ENCODE results near the gene CDK9. TPM values are rescaled to one million over a fixed set of nuclear protein-coding genes. Genes with fewer than 3 reads are reported as not detected.

Gene CDK9
- total RNA-seq, 2 experiments from 2014 or later, result 132 to 136 TPM

DNA sequence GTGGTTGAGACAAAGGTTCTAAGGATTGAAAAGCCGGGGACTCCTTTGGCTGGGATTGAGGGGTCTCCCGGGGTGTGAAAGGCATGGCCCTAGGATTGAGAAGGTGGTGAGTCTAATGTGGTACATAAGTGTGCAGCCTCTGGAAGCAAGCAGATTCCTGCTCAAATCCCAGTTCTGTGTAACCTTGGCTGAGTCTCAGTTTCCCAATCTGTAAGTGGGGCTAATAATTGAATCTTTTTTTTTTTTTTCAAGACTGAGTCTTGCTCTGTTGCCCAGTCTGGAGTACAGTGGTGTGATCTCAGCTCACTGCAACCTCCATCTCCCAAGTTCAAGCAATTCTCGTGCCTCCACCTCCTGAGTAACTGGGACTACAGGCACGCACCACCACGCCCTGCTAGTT is 13.2 kb upstream of the CDK9 start:
- peaks cover 77% of the 10 kb centered on the region for H3K4me1 Mint-ChIP-seq (ENCODE audit: low read depth)
- ChIA-PET CTCF (interaction anchor here (1.0 to 11.1 kb wide), 4 partner anchors 11 to 97 kb away, joined by 4 to 102 read pairs (median 10); partner anchors contain the start of genes CDK9 and TOR2A), POLR2A (interaction anchor here (2.2 to 4.0 kb wide), 2 partner anchors 12 to 38 kb away, joined by 7 to 27 read pairs; partner anchors contain the start of genes CDK9 and TOR2A)
- H3K36me3 Mint-ChIP-seq (ENCODE audit: low read depth), result peaks cover 77% of the 10 kb centered on the region
- H3K27me3 Mint-ChIP-seq (ENCODE audit: low read depth), result no peaks in the 10 kb centered on the region
- peak overlapping the region; percentile 34 for H3K27ac Mint-ChIP-seq
- DNase-seq (no peak), ATAC-seq (no peak)
- no peaks in the 10 kb centered on the region for H3K9me3 Mint-ChIP-seq (ENCODE audit: insufficient read depth)
- no peak overlapping the region for H3K4me3 Mint-ChIP-seq

DNA sequence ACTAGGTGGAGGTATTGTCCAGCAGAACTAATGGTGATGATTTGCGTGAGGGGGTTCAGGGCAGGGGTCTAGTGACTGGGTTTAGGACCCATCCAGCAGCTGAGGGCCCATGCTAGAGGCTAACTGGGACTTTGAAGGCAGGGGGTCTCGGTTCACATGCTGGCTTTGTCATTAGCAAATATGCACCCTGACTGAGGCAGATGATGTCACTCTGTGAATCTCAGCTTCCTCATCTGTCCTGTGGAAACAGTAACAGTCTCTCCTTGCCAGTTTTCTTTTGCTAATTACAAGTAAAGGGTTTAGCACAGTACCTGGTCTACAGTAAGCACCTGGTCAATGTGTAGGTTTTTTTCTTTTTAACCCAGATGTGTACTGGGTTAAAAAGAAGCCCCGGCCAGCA is 12.6 kb upstream of the CDK9 start:
- H3K9me3 Mint-ChIP-seq (ENCODE audit: insufficient read depth), result no peaks in the 10 kb centered on the region
- peaks cover 72% of the 10 kb centered on the region for H3K4me1 Mint-ChIP-seq (ENCODE audit: low read depth)
- ATAC-seq (no peak), DNase-seq (no peak)
- ChIA-PET POLR2A (no interaction called here), CTCF (interaction anchor here (1.0 to 11.1 kb wide), 3 partner anchors 11 to 97 kb away, joined by 4 to 102 read pairs (median 5); partner anchors contain the start of genes CDK9 and TOR2A)
- no peaks in the 10 kb centered on the region for H3K27me3 Mint-ChIP-seq (ENCODE audit: low read depth)
- H3K36me3 Mint-ChIP-seq (ENCODE audit: low read depth), result peaks cover 77% of the 10 kb centered on the region
- no peak overlapping the region for H3K4me3 Mint-ChIP-seq
- no peak overlapping the region for H3K27ac Mint-ChIP-seq

DNA sequence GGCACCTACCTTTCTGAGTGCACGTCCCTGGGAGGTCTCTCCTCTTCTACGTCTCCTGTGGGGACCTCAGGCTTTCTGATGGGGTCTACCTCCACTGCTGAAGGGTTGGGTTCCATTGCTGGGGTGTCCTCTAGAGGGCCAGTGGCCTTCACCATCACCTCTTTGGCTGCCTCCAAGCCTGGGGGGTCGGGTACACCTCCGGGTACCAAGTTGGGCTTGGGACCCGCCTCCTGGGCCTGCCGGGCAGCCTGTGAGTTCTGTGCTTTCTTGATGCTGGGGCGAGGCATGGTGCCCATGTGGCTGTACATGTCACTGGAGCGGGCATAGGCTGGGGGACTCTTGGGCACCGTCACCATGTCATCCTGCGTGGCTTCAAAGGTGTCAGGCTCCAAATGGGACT is 11.9 kb upstream of the CDK9 start:
- POLR2A ChIA-PET, result no interaction called here
- no peaks in the 10 kb centered on the region for H3K9me3 Mint-ChIP-seq (ENCODE audit: insufficient read depth)
- no peak overlapping the region for H3K4me3 Mint-ChIP-seq
- DNase-seq, result no peak
- H3K4me1 Mint-ChIP-seq (ENCODE audit: low read depth), result peaks cover 69% of the 10 kb centered on the region
- no peaks in the 10 kb centered on the region for H3K27me3 Mint-ChIP-seq (ENCODE audit: low read depth)
- H3K27ac Mint-ChIP-seq, result no peak overlapping the region
- H3K36me3 Mint-ChIP-seq (ENCODE audit: low read depth), result peaks cover 73% of the 10 kb centered on the region
- no peak for ATAC-seq
- CTCF ChIA-PET, result interaction anchor here (1.0 kb wide), 2 partner anchors 96 kb away, joined by 5 read pairs; no protein-coding TSS in a partner anchor

DNA sequence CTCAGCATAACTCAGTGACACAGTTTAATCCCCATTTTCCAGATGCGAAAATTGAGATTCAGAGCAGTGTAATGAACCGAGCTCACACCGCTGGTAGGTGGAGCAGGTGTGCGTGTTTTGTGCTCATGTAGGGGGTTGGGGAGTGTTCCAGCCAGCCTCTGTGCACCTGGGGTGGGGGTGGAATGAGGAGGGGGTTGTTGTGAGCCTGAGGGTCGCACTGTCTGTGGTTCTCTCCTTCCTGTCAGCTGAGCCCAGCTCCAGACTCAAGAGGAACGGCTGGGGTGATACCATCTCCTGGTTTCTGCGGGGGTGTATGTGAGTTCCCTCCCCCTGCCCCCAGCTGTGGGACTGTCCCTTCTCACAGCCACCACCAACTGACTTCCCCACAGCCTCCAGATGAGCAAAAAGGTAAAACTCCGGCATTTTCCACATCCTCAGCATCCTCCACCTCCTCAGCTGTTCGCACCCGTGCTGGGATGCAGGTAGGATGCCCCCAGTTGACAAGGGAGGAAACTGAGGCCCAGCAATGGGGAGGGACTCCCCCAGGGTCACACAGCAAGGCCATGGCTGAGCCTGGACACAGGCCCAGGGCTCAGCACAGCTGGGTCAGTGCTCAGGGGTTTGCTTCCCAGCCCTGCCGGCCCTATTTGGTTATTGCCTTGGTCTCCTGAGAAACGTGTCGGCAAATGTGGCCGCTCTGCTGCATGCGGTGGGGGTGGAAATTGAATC is 9.5 kb upstream of the CDK9 start:
- peaks cover 67% of the 10 kb centered on the region for H3K4me1 Mint-ChIP-seq (ENCODE audit: low read depth)
- peak overlapping the region; percentile 98 for H3K4me3 Mint-ChIP-seq
- no peaks in the 10 kb centered on the region for H3K27me3 Mint-ChIP-seq (ENCODE audit: low read depth)
- ChIA-PET CTCF (interaction anchor here (0.6 to 1.6 kb wide), 9 partner anchors 9 to 145 kb away, joined by 3 to 20 read pairs (median 3); partner anchors contain the start of genes CDK9 and TOR2A), POLR2A (interaction anchor here (0.7 to 1.4 kb wide), 6 partner anchors 9 to 37 kb away, joined by 3 to 19 read pairs (median 4); partner anchors contain the start of gene CDK9)
- ATAC-seq (peak; percentile 38), DNase-seq (peak; percentile 88)
- no peaks in the 10 kb centered on the region for H3K9me3 Mint-ChIP-seq (ENCODE audit: insufficient read depth)
- H3K27ac Mint-ChIP-seq, result peak overlapping the region; percentile 96
- peaks cover 53% of the 10 kb centered on the region for H3K36me3 Mint-ChIP-seq (ENCODE audit: low read depth)

DNA sequence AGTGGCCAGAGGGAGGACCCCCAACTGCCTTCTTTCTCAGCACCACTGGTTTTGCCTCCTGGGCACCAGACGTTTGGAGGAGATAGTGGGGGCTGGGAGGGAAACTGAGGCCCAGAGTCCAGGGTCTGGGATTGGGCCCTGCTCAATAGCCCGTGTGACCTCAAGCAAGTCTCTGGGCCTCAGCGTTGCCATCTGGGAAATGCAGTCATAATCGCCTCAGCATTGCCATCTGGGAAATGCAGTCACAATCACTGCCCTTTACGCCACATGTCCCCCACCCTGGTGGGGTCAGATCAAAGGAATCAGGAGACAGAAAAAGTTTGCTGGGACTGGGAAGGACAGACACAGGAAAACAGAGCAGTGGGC is 8.9 kb upstream of the CDK9 start:
- ChIA-PET CTCF (interaction anchor here (0.6 to 1.6 kb wide), 7 partner anchors 8 to 139 kb away, joined by 3 to 20 read pairs (median 4); partner anchors contain the start of genes CDK9 and TOR2A), POLR2A (interaction anchor here (0.7 to 1.4 kb wide), 4 partner anchors 8 to 37 kb away, joined by 3 to 19 read pairs (median 6); partner anchors contain the start of gene CDK9)
- H3K27me3 Mint-ChIP-seq (ENCODE audit: low read depth), result no peaks in the 10 kb centered on the region
- DNase-seq, result peak; percentile 42
- H3K27ac Mint-ChIP-seq, result peak overlapping the region; percentile 96
- H3K4me1 Mint-ChIP-seq (ENCODE audit: low read depth), result peaks cover 67% of the 10 kb centered on the region
- H3K36me3 Mint-ChIP-seq (ENCODE audit: low read depth), result peaks cover 52% of the 10 kb centered on the region
- no peak for ATAC-seq
- peak overlapping the region; percentile 98 for H3K4me3 Mint-ChIP-seq
- no peaks in the 10 kb centered on the region for H3K9me3 Mint-ChIP-seq (ENCODE audit: insufficient read depth)

DNA sequence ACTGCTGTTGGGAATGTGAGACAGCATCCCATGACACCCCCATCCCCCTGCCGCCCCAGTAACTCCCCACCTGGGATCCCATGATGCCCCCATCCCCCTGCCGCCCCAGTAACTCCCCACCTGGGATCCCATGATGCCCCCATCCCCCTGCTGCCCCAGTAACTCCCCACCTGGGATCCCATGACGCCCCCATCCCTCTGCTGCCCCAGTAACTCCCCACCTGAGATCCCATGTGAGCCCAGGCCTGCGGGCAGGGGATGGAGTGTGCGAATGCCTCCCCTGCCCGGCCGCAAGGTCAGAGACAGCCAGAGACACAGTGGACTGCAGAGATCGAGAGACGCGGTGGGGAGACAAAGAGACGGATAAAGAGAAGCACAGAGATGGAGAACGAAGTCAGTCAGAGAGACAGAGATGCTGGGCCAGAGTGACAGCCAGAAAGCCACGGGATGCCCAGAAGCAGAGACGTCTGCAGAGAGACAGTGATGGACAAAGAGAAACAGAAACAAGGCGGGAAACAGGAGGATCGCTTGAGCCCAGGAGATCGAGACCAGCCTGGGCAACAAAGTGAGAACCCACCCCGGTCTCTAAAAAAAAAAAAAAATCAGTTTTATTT is 8.4 kb upstream of the CDK9 start:
- Mint-ChIP-seq H3K9me3 (ENCODE audit: insufficient read depth) (no peaks in the 10 kb centered on the region), H3K27ac (peak overlapping the region; percentile 96), H3K4me1 (ENCODE audit: low read depth) (peaks cover 65% of the 10 kb centered on the region), H3K36me3 (ENCODE audit: low read depth) (peaks cover 51% of the 10 kb centered on the region), H3K27me3 (ENCODE audit: low read depth) (no peaks in the 10 kb centered on the region), H3K4me3 (peak overlapping the region; percentile 98)
- ChIA-PET POLR2A (no interaction called here), CTCF (interaction anchor here (1.3 to 3.5 kb wide), 3 partner anchors 43 to 180 kb away, joined by 3 to 26 read pairs (median 10); partner anchors contain the start of gene TOR2A)
- DNase-seq (peak; percentile 48), ATAC-seq (no peak)

DNA sequence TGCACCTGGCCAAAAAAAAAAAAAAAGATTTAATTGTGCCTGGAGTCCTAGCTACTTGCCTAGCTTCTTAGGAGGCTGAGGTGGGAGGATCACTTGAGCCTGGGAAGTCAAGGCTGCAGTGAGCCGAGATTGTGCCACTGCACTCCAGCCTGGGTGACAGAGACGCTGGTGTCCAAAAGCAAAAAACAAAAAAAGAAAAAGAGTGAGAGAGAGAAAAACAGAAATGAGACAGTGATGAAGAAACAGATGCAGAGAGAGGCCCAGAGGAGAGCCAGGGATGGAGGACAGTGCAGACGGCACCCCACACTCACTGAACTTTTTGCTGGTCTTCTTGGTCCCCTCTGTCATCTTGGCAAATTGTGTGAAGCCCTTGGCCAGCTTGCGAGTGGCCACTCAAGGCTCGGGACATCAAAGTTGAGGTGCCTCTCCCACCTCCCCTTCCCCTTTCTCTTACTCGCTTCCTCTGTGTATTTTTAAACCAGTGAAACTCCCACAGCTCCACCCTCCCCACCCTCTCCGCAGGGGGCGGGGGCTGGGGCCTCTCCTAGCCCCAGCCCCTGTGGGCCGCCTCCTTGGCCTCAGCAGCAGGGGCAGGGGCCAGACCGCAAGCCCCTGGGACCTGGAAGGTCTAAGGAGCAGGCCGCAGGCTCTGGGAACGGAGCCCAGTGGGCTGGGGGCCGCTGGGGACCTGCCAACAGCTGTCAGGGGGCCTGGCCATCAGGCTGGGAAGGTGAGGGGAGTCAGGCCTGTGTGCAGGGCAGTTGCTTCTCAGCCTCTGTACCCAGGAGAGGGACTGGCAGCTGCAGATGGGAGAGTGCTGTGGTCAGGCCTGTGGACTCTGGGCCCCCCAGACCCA is 7.3 kb upstream of the CDK9 start, which contains the start of gene SH2D3C:
SH2D3C (minus strand) TSS at position 387 of the 856 bp plus-strand sequence; CDS start at position 348, 39 bp downstream.
- Mint-ChIP-seq H3K36me3 (ENCODE audit: low read depth) (peaks cover 42% of the 10 kb centered on the region), H3K27me3 (ENCODE audit: low read depth) (no peaks in the 10 kb centered on the region), H3K9me3 (ENCODE audit: insufficient read depth) (no peaks in the 10 kb centered on the region), H3K4me3 (peak within 1 kb of the TSS; percentile 98), H3K27ac (peak within 1 kb of the TSS; percentile 98), H3K4me1 (ENCODE audit: low read depth) (peaks cover 67% of the 10 kb centered on the region)
- ATAC-seq (peak; percentile 28), DNase-seq (peak; percentile 59)
- CTCF ChIA-PET, result interaction anchor here (0.9 to 3.5 kb wide), 8 partner anchors 7 to 200 kb away, joined by 3 to 26 read pairs (median 3); partner anchors contain the start of gene TOR2A
- POLR2A ChIA-PET, result interaction anchor here (0.8 to 1.7 kb wide), 7 partner anchors 7 to 138 kb away, joined by 3 to 6 read pairs (median 4); no protein-coding TSS in a partner anchor

DNA sequence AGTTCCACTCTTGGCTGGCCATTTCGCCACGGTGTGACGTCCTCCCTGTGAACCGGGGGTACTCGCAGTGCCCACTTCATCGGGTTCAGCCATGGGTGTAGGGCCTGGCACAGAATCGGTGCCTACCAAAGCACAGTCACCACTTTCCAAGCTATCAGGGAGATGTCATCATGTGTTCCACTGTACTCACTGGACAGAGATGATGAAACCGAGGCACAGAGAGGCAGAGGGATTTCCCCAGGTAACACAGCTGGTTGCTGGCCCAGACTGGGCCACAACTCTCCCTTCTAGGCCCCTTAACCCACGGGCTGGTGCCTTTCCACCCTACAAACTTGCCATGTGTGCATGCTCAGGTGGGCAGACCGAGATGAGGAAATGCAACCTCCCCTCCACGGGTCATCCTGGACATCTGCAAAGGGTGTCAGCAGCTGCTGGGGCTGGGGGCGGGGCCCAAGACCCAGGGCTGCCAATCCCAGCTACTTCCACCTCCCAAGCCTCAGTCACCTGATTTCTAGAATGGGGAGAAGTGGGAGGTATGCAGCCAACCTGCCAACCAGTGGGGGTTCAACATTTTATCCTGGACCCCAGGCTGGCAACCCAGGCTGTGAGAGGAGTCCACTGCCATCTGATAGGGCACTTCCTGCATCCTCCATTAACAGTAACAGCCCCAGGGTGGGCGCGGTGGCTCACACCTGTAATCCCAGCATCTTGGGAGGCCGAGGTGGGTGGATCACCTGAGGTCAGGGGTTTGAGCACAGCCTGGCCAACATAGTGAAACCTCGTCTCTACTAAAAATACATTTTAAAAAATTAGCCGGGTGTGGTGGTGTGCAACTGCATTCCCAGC is 6.5 kb upstream of the CDK9 start:
- H3K9me3 Mint-ChIP-seq (ENCODE audit: insufficient read depth), result no peaks in the 10 kb centered on the region
- peaks cover 36% of the 10 kb centered on the region for H3K36me3 Mint-ChIP-seq (ENCODE audit: low read depth)
- peak overlapping the region; percentile 98 for H3K4me3 Mint-ChIP-seq
- CTCF ChIA-PET, result interaction anchor here (0.9 to 3.5 kb wide), 8 partner anchors 8 to 200 kb away, joined by 3 to 26 read pairs (median 3); partner anchors contain the start of gene TOR2A
- H3K27ac Mint-ChIP-seq, result peak overlapping the region; percentile 98
- H3K27me3 Mint-ChIP-seq (ENCODE audit: low read depth), result no peaks in the 10 kb centered on the region
- DNase-seq, result peak; percentile 66
- peaks cover 69% of the 10 kb centered on the region for H3K4me1 Mint-ChIP-seq (ENCODE audit: low read depth)
- peak; percentile 41 for ATAC-seq
- POLR2A ChIA-PET, result interaction anchor here (0.8 to 1.7 kb wide), 7 partner anchors 8 to 137 kb away, joined by 3 to 6 read pairs (median 4); no protein-coding TSS in a partner anchor

DNA sequence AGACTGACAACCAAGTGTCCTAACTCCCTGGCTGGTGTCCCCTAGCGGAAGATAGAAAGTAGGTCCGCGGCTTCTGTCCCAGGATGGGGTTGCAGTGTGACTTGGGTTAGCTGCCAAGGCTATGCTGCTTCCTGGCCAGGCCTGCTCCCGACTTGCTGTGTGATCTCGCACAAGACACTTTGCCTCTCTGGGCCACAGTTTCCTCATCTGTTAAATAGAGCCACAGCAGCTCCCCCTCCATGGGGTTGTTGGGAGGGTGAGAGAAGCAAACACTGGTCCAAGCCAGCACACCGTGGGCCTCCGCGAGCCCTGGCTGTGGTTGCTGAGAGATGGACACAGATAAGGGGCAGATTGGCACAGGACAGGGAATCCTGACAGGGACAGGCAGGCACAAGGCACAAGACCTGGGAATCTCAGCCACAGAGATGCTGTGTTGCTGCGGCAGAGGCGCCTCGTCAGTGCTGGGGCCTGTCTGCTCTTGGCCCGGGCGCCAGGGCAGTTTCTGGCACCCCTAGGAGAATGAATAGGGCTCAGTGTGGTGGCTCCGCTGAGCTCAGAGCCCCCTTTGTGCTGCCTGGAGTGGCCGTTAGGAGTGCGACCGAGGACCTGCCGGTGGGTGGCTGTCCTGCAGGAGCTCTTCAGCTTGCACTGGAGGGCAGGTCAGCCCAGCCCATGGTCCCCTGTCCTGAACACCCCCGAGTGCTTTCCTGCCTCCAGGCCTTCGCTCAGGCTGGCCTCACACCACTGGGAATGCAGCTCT is 5.5 kb upstream of the CDK9 start:
- ATAC-seq, result no peak
- Mint-ChIP-seq H3K27ac (peak overlapping the region; percentile 98), H3K9me3 (ENCODE audit: insufficient read depth) (no peaks in the 10 kb centered on the region), H3K4me3 (peak overlapping the region; percentile 49), H3K36me3 (ENCODE audit: low read depth) (peaks cover 28% of the 10 kb centered on the region), H3K27me3 (ENCODE audit: low read depth) (no peaks in the 10 kb centered on the region), H3K4me1 (ENCODE audit: low read depth) (peaks cover 67% of the 10 kb centered on the region)
- no peak for DNase-seq
- POLR2A ChIA-PET, result interaction anchor here (0.6 to 1.7 kb wide), 4 partner anchors 10 to 123 kb away, joined by 3 to 6 read pairs (median 4); no protein-coding TSS in a partner anchor
- CTCF ChIA-PET, result interaction anchor here (1.3 to 3.5 kb wide), 3 partner anchors 9 to 141 kb away, joined by 3 to 26 read pairs (median 14); partner anchors contain the start of gene TOR2A
